Measurements from ENCODE around the gene SEC63.
"Not testable (repeated sequence)": the region's sequence is repeated elsewhere in the genome, so short reads cannot be mapped to it uniquely, and the experiment has no call there.

Gene SEC63

GRCh38 chr6:107972413-107973096 lies 14.5 kb upstream of the SEC63 start:
- DNase-seq: no peak

GRCh38 chr6:107971181-107971580 lies 13.2 kb upstream of the SEC63 start:
- no peak for DNase-seq

- DNase-seq: no peak
These were observed 12.2 kb upstream of the SEC63 start for GRCh38 chr6:107970255-107970654.

- DNase-seq: no peak
These were observed 10.1 kb upstream of the SEC63 start for GRCh38 chr6:107968081-107968480.

GRCh38 chr6:107965746-107966145 lies 7.7 kb upstream of the SEC63 start:
- DNase-seq: no peak

GRCh38 chr6:107962723-107963122 lies 4.7 kb upstream of the SEC63 start:
- no peak for DNase-seq

- no peak for DNase-seq
These were observed 1.4 kb upstream of the SEC63 start for GRCh38 chr6:107959392-107959791.

- DNase-seq: not testable (repeated sequence)
These were observed 818 bp upstream of the SEC63 start for GRCh38 chr6:107958689-107959362.

GRCh38 chr6:107957308-107957908 lies 600 bp downstream of the SEC63 start:
- DNase-seq: no peak

- DNase-seq: no peak
These were observed 1.3 kb downstream of the SEC63 start for GRCh38 chr6:107956586-107957307.

- no peak for DNase-seq
These were observed 1.8 kb downstream of the SEC63 start for GRCh38 chr6:107956181-107956580.

- DNase-seq: not testable (repeated sequence)
These were observed 4.1 kb downstream of the SEC63 start for GRCh38 chr6:107953858-107954414.

- DNase-seq: no peak
These were observed 14.2 kb downstream of the SEC63 start for GRCh38 chr6:107943626-107944439.

- no peak for DNase-seq
These were observed 15.9 kb downstream of the SEC63 start for GRCh38 chr6:107942142-107942541.

GRCh38 chr6:107941627-107942026 lies 16.4 kb downstream of the SEC63 start:
- DNase-seq: no peak

GRCh38 chr6:107941199-107941598 lies 16.8 kb downstream of the SEC63 start:
- no peak for DNase-seq

- not testable (repeated sequence) for DNase-seq
These were observed 21.1 kb downstream of the SEC63 start for GRCh38 chr6:107936910-107937292.

GRCh38 chr6:107936162-107936909 lies 21.7 kb downstream of the SEC63 start:
- DNase-seq: no peak

GRCh38 chr6:107934229-107934628 lies 23.8 kb downstream of the SEC63 start:
- not testable (repeated sequence) for DNase-seq

GRCh38 chr6:107932580-107932979 lies 25.4 kb downstream of the SEC63 start:
- no peak for DNase-seq

GRCh38 chr6:107931894-107932293 lies 26.1 kb downstream of the SEC63 start:
- no peak for DNase-seq

GRCh38 chr6:107928984-107929383 lies 29.0 kb downstream of the SEC63 start:
- no peak for DNase-seq
